Measurements from ENCODE around the gene ZNF609.

DNA sequence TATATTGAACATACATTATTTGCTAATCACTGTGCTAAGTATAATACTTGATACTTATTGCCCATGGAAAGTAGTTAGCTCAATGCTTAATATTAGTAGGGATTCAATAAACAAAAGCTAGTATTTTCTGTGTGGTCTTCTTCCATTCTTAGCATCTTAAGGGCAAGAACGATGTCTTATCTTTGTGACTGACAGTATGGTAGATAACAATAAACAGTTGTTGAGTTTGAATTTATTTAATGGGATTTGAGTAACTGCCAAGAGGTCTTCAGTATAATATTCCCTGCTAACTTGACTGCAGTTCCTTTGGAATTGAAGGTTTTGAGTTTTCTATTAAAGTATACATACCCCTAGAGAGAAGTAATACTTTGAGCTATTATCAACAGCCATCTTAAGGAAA is 70.1 kb downstream of the ZNF609 start:
- TF ChIP-seq, protein P1, sequence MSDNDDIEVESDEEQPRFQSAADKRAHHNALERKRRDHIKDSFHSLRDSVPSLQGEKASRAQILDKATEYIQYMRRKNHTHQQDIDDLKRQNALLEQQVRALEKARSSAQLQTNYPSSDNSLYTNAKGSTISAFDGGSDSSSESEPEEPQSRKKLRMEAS (IDR thresholded peaks at IDR 0.05): no peak
- TF ChIP-seq JUND (IDR thresholded peaks at IDR 0.05) (no peak), HNF4G (IDR thresholded peaks at IDR 0.05) (no peak), EGR1 (IDR thresholded peaks at IDR 0.05; ENCODE audit: low read depth in 2 of 2) (no peak), SP1 (IDR thresholded peaks at IDR 0.05) (no peak)
- TF ChIP-seq, protein P2, sequence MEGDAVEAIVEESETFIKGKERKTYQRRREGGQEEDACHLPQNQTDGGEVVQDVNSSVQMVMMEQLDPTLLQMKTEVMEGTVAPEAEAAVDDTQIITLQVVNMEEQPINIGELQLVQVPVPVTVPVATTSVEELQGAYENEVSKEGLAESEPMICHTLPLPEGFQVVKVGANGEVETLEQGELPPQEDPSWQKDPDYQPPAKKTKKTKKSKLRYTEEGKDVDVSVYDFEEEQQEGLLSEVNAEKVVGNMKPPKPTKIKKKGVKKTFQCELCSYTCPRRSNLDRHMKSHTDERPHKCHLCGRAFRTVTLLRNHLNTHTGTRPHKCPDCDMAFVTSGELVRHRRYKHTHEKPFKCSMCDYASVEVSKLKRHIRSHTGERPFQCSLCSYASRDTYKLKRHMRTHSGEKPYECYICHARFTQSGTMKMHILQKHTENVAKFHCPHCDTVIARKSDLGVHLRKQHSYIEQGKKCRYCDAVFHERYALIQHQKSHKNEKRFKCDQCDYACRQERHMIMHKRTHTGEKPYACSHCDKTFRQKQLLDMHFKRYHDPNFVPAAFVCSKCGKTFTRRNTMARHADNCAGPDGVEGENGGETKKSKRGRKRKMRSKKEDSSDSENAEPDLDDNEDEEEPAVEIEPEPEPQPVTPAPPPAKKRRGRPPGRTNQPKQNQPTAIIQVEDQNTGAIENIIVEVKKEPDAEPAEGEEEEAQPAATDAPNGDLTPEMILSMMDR (IDR thresholded peaks at IDR 0.05; ENCODE audit: low read depth, low read length, missing input control): no peak

All from liver (tissue), 3 donors.